ENCODE results near the gene SPACDR.
A peak's percentile ranks its signal among the peaks of the same experiment; 100 is the strongest.

SPACDR gene

GRCh38 chr7:100413346-100413745, 50.7 kb downstream of the SPACDR start:
- no peak for DNase-seq (ENCODE audit: low read depth)

- no peak for DNase-seq (ENCODE audit: low read depth)
Observed at GRCh38 chr7:100411101-100411500, 53.0 kb downstream of the SPACDR start.

- peak; percentile 34 for DNase-seq (ENCODE audit: low read depth)
Observed at GRCh38 chr7:100407285-100408180, 56.5 kb downstream of the SPACDR start.

- DNase-seq (ENCODE audit: low read depth), result no peak
Observed at GRCh38 chr7:100406767-100407166, 57.3 kb downstream of the SPACDR start.

Data from HS-5 (cell line).